Keratinocyte (primary cell): Measurements from ENCODE around the gene ARSI. TPM values are rescaled to one million over a fixed set of nuclear protein-coding genes. Genes with fewer than 3 reads are reported as not detected.

ENCODE experiments used
- DNase-seq: peaks from one replicate; pipeline ENCODE4 v3.0.0-alpha.2; 2011; ENCODE audit warnings: low read depth, missing footprints, low spot score
- FAIRE-seq: peaks from 2 replicates; lab custom pipeline; 2011; peaks lifted over from hg19 to GRCh38; lab: Jason Lieb, UNC
- H2AFZ ChIP-seq: 2 replicates; pipeline ENCODE4 v1.6.0; 2012; ENCODE audit warnings: low read length, control low read depth, inconsistent platforms; ENCODE audit not compliant: control insufficient read depth
- H3K27ac ChIP-seq: 2 replicates; pipeline ENCODE4 v1.5.1; 2011; ENCODE audit warnings: low read length; ENCODE audit not compliant: control insufficient read depth, insufficient read depth
- H3K27me3 ChIP-seq: 3 replicates; pipeline ENCODE4 v1.6.0; 2011; ENCODE audit warnings: low read length; ENCODE audit not compliant: control insufficient read depth, insufficient read depth; ENCODE audit errors: extremely low read depth
- H3K36me3 ChIP-seq, 2 experiments: 2 replicates in 1 of 2; 3 replicates in 1 of 2; pipeline ENCODE4 v1.5.1; 2011; ENCODE audit warnings: low read length in 2 of 2, mild to moderate bottlenecking in 1 of 2; ENCODE audit not compliant: control insufficient read depth in 2 of 2, insufficient read depth in 2 of 2; ENCODE audit errors: extremely low read depth in 1 of 2
- H3K4me1 ChIP-seq: 3 replicates; pipeline ENCODE4 v1.5.1; 2011; ENCODE audit warnings: low read length; ENCODE audit not compliant: control insufficient read depth, insufficient read depth; ENCODE audit errors: extremely low read depth
- H3K4me2 ChIP-seq: 3 replicates; pipeline ENCODE4 v1.6.0; 2011; ENCODE audit warnings: low read depth, low read length; ENCODE audit not compliant: control insufficient read depth, insufficient read depth; ENCODE audit errors: extremely low read depth
- H3K4me3 ChIP-seq, 3 experiments: fragments of 200-600 bp in 1 of 3; sonication (generic) in 1 of 3; 2 replicates in 2 of 3; 3 replicates in 1 of 3; pipeline ENCODE4 v1.5.1; 2011 to 2016; ENCODE audit warnings: low read length in 3 of 3, mild to moderate bottlenecking in 3 of 3, control low read depth in 2 of 3, inconsistent platforms in 1 of 3, low read depth in 1 of 3, mixed read lengths in 1 of 3, mixed run types in 1 of 3, moderate library complexity in 1 of 3; ENCODE audit not compliant: control insufficient read depth in 2 of 3, insufficient read depth in 2 of 3; ENCODE audit errors: extremely low read depth in 1 of 3
- H3K79me2 ChIP-seq: 2 replicates; pipeline ENCODE4 v1.6.0; 2012; ENCODE audit warnings: low read length; ENCODE audit not compliant: control insufficient read depth, insufficient read depth
- H3K9ac ChIP-seq: 3 replicates; pipeline ENCODE4 v1.6.0; 2011; ENCODE audit warnings: low read length; ENCODE audit not compliant: control insufficient read depth, insufficient read depth; ENCODE audit errors: extremely low read depth
- H3K9me1 ChIP-seq: 3 replicates; pipeline ENCODE4 v1.6.0; 2011; ENCODE audit warnings: low read length; ENCODE audit not compliant: control insufficient read depth, insufficient read depth; ENCODE audit errors: extremely low read depth
- H3K9me3 ChIP-seq: 2 replicates; pipeline ENCODE4 v1.5.1; 2012; ENCODE audit warnings: low read depth, low read length; ENCODE audit not compliant: control insufficient read depth
- H4K20me1 ChIP-seq: 3 replicates; pipeline ENCODE4 v1.6.0; 2011; ENCODE audit warnings: low read length; ENCODE audit not compliant: control insufficient read depth, insufficient read depth; ENCODE audit errors: extremely low read depth
- CTCF ChIP-seq, 3 experiments: IDR thresholded peaks in 1 of 3; conservative IDR thresholded peaks in 1 of 3; optimal IDR thresholded peaks in 1 of 3; 2 replicates in 2 of 3; 3 replicates in 1 of 3; pipeline versions ENCODE3 to v1.5.1; 2011; ENCODE audit warnings: low read length in 3 of 3, mild to moderate bottlenecking in 3 of 3, moderate library complexity in 2 of 3, control low read depth in 1 of 3, inconsistent platforms in 1 of 3; ENCODE audit not compliant: insufficient read depth in 2 of 3; ENCODE audit errors: extremely low read depth in 1 of 3
- EZH2 ChIP-seq: IDR thresholded peaks from one replicate; pipeline ENCODE4 v1.6.1; 2012; ENCODE audit warnings: inconsistent platforms, mild to moderate bottlenecking, low read length, moderate library complexity
- dilution Hi-C: fragments of 300-500 bp; cut with MboI; formaldehyde crosslinking; loops from one replicate; pipeline ENCODE4 v1.7.0; 2020; ENCODE audit warnings: low sequenced_read_pairs; ENCODE audit not compliant: extremely low pct_ligation_motif_present
- polyA plus RNA-seq, 5 experiments: library from polyadenylated mRNA; depleted of rRNA in 3 of 5; stranded (reverse) in 3 of 5; stranded (forward) in 1 of 5; unstranded in 1 of 5; fragments of >200 nt; gene quantifications; 1 replicate in 1 of 5; 2 replicates in 3 of 5; 3 replicates in 1 of 5; pipeline versions ENCODE4 v1.2.1 to v1.2.3, GENCODE V29; 2011 to 2012; ENCODE audit warnings: missing spikeins in 2 of 5, low read depth in 1 of 5, low replicate concordance in 1 of 5

ARSI gene
- polyA plus RNA-seq, 1 donor (not counting 4 experiments of a cell fraction or from before 2014, with no cell fraction given) = 1.7 TPM

GRCh38 chr5:150309886-150310239 lies 7.2 kb upstream of the ARSI start:
- FAIRE-seq = no peak
- dilution Hi-C loops = no loop called here

GRCh38 chr5:150309101-150309885 lies 6.6 kb upstream of the ARSI start:
- DNase-seq = no peak
- H2AFZ ChIP-seq = no peak overlapping the region
- no peaks in the 10 kb centered on the region for H3K4me1 ChIP-seq
- TF ChIP-seq EZH2 (no peak), CTCF (optimal IDR thresholded peaks at IDR 0.05 in 1 of 3, IDR thresholded peaks at IDR 0.05 in 1 of 3, conservative IDR thresholded peaks at IDR 0.05 in 1 of 3; ENCODE audit: extremely low read depth in 1 of 3, insufficient read depth in 2 of 3, low read length in 3 of 3) (no peak)
- no peak overlapping the region for H3K9ac ChIP-seq
- FAIRE-seq = no peak
- H3K79me2 ChIP-seq = no peaks in the 10 kb centered on the region
- H4K20me1 ChIP-seq = no peaks in the 10 kb centered on the region
- H3K27ac ChIP-seq = no peak overlapping the region
- no peak overlapping the region for H3K4me2 ChIP-seq
- no peaks in the 10 kb centered on the region for H3K36me3 ChIP-seq
- no peaks in the 10 kb centered on the region for H3K9me3 ChIP-seq
- no peak overlapping the region for H3K4me3 ChIP-seq
- H3K9me1 ChIP-seq = no peaks in the 10 kb centered on the region
- dilution Hi-C loops = no loop called here
- H3K27me3 ChIP-seq = no peaks in the 10 kb centered on the region

More at GRCh38 chr5:150309886-150310239, 7.2 kb upstream of the ARSI start:
- TF ChIP-seq CTCF (optimal IDR thresholded peaks at IDR 0.05 in 1 of 3, IDR thresholded peaks at IDR 0.05 in 1 of 3, conservative IDR thresholded peaks at IDR 0.05 in 1 of 3; ENCODE audit: extremely low read depth in 1 of 3, insufficient read depth in 2 of 3, low read length in 3 of 3) = no peak
- no peak for TF ChIP-seq EZH2
- H2AFZ ChIP-seq = no peak overlapping the region
- DNase-seq = no peak
- H3K4me3 ChIP-seq = no peak overlapping the region
- H4K20me1 ChIP-seq = no peaks in the 10 kb centered on the region
- H3K9me3 ChIP-seq = no peaks in the 10 kb centered on the region
- no peaks in the 10 kb centered on the region for H3K9me1 ChIP-seq
- H3K9ac ChIP-seq = no peak overlapping the region
- no peak overlapping the region for H3K4me2 ChIP-seq
- H3K4me1 ChIP-seq = no peaks in the 10 kb centered on the region
- no peaks in the 10 kb centered on the region for H3K36me3 ChIP-seq
- H3K79me2 ChIP-seq = no peaks in the 10 kb centered on the region
- H3K27me3 ChIP-seq = no peaks in the 10 kb centered on the region
- no peak overlapping the region for H3K27ac ChIP-seq
